DND-41 (cell line): ENCODE data around the gene ROBO4.

ENCODE experiments used
- CTCF ChIP-seq: IDR thresholded peaks from 2 replicates; pipeline ENCODE4 v1.5.1; 2012; ENCODE audit warnings: borderline replicate concordance, low read length, moderate library complexity, mild to moderate bottlenecking; ENCODE audit not compliant: poor library complexity, severe bottlenecking; ENCODE audit errors: extremely low read depth
- EZH2 ChIP-seq: IDR thresholded peaks from 3 replicates; pipeline ENCODE4 v1.6.1; 2012; ENCODE audit warnings: borderline replicate concordance, low read depth, mild to moderate bottlenecking, moderate library complexity, low read length, inconsistent platforms; ENCODE audit not compliant: severe bottlenecking

- TF ChIP-seq CTCF (no peak), EZH2 (no peak)
Observed at GRCh38 chr11:124865181-124865901, 32.3 kb downstream of the ROBO4 start, which contains the start of gene ROBO3.
